Rectal smooth muscle tissue (tissue), 1 donor: Measurements from ENCODE around the gene PPP2R1A.
"Not testable (repeated sequence)": the region's sequence is repeated elsewhere in the genome, so short reads cannot be mapped to it uniquely, and the experiment has no call there.

ENCODE experiments used
- H3K27ac ChIP-seq: one replicate; pipeline ENCODE4 v1.7.0; 2013; ENCODE audit warnings: low read depth, low read length, inconsistent platforms
- H3K27me3 ChIP-seq: one replicate; pipeline ENCODE4 v1.7.0; 2013; ENCODE audit warnings: low read length; ENCODE audit not compliant: control insufficient read depth, insufficient read depth
- H3K36me3 ChIP-seq: one replicate; pipeline ENCODE4 v1.7.0; 2013; ENCODE audit warnings: low read length; ENCODE audit not compliant: control insufficient read depth, insufficient read depth
- H3K4me1 ChIP-seq: one replicate; pipeline ENCODE4 v1.7.0; 2013; ENCODE audit warnings: low read length; ENCODE audit not compliant: control insufficient read depth, insufficient read depth
- H3K4me3 ChIP-seq: one replicate; pipeline ENCODE4 v1.7.0; 2013; ENCODE audit warnings: low read length
- H3K9ac ChIP-seq: one replicate; pipeline ENCODE4 v1.7.0; 2013; ENCODE audit warnings: low read length

PPP2R1A gene

GRCh38 chr19:52188822-52189734 is 774 bp upstream of the PPP2R1A start:
- Histone ChIP-seq H3K27ac (peak overlapping the region; percentile 90), H3K4me1 (peaks cover 15% of the 10 kb centered on the region), H3K9ac (peak overlapping the region; percentile 46), H3K4me3 (peak overlapping the region; percentile 61), H3K27me3 (no peaks in the 10 kb centered on the region), H3K36me3 (peaks cover under 1% of the 10 kb centered on the region)

- H3K27ac ChIP-seq, result peak overlapping the region; percentile 100
- no peaks in the 10 kb centered on the region for H3K27me3 ChIP-seq
- H3K4me1 ChIP-seq, result peaks cover 17% of the 10 kb centered on the region
- peaks cover 7% of the 10 kb centered on the region for H3K36me3 ChIP-seq
- H3K9ac ChIP-seq, result peak overlapping the region; percentile 90
- peak overlapping the region; percentile 87 for H3K4me3 ChIP-seq
Observed at GRCh38 chr19:52190487-52191293, 838 bp downstream of the PPP2R1A start.

GRCh38 chr19:52191389-52191788 is 1.5 kb downstream of the PPP2R1A start:
- H3K4me3 ChIP-seq, result peak overlapping the region; percentile 87
- H3K9ac ChIP-seq, result no peak overlapping the region
- peaks cover 9% of the 10 kb centered on the region for H3K36me3 ChIP-seq
- H3K4me1 ChIP-seq, result peaks cover 17% of the 10 kb centered on the region
- H3K27ac ChIP-seq, result peak overlapping the region; percentile 100
- no peaks in the 10 kb centered on the region for H3K27me3 ChIP-seq

GRCh38 chr19:52191951-52192350 is 2.1 kb downstream of the PPP2R1A start:
- H3K9ac ChIP-seq, result no peak overlapping the region
- peaks cover 9% of the 10 kb centered on the region for H3K36me3 ChIP-seq
- H3K27me3 ChIP-seq, result no peaks in the 10 kb centered on the region
- peak overlapping the region; percentile 87 for H3K4me3 ChIP-seq
- peak overlapping the region; percentile 100 for H3K27ac ChIP-seq
- peaks cover 17% of the 10 kb centered on the region for H3K4me1 ChIP-seq

GRCh38 chr19:52196256-52196967 is 6.6 kb downstream of the PPP2R1A start:
- Histone ChIP-seq H3K9ac (no peak overlapping the region), H3K4me3 (no peak overlapping the region), H3K27me3 (no peaks in the 10 kb centered on the region), H3K36me3 (peaks cover 18% of the 10 kb centered on the region), H3K27ac (no peak overlapping the region), H3K4me1 (peaks cover 16% of the 10 kb centered on the region)

GRCh38 chr19:52197964-52198363 is 8.1 kb downstream of the PPP2R1A start:
- no peaks in the 10 kb centered on the region for H3K27me3 ChIP-seq
- H3K36me3 ChIP-seq, result peaks cover 18% of the 10 kb centered on the region
- no peak overlapping the region for H3K4me3 ChIP-seq
- peaks cover 10% of the 10 kb centered on the region for H3K4me1 ChIP-seq
- H3K9ac ChIP-seq, result no peak overlapping the region
- H3K27ac ChIP-seq, result no peak overlapping the region

GRCh38 chr19:52198678-52199077 is 8.8 kb downstream of the PPP2R1A start:
- Histone ChIP-seq H3K4me1 (peaks cover 10% of the 10 kb centered on the region), H3K9ac (no peak overlapping the region), H3K36me3 (peaks cover 24% of the 10 kb centered on the region), H3K27me3 (no peaks in the 10 kb centered on the region), H3K4me3 (no peak overlapping the region), H3K27ac (no peak overlapping the region)

- Histone ChIP-seq H3K9ac (no peak overlapping the region), H3K4me1 (peaks cover 10% of the 10 kb centered on the region), H3K27ac (no peak overlapping the region), H3K27me3 (no peaks in the 10 kb centered on the region), H3K36me3 (peaks cover 34% of the 10 kb centered on the region), H3K4me3 (no peak overlapping the region)
Observed at GRCh38 chr19:52200044-52200443, 10.2 kb downstream of the PPP2R1A start.

GRCh38 chr19:52200755-52201391 is 11.0 kb downstream of the PPP2R1A start:
- not testable (repeated sequence) for H3K4me3 ChIP-seq, H3K4me1 ChIP-seq, H3K27ac ChIP-seq, H3K9ac ChIP-seq, H3K27me3 ChIP-seq
- peaks cover 35% of the 10 kb centered on the region for H3K36me3 ChIP-seq

GRCh38 chr19:52206481-52206880 is 16.6 kb downstream of the PPP2R1A start:
- no peaks in the 10 kb centered on the region for H3K4me1 ChIP-seq
- no peaks in the 10 kb centered on the region for H3K27me3 ChIP-seq
- no peak overlapping the region for H3K9ac ChIP-seq
- H3K4me3 ChIP-seq, result no peak overlapping the region
- no peak overlapping the region for H3K27ac ChIP-seq
- peaks cover 53% of the 10 kb centered on the region for H3K36me3 ChIP-seq

GRCh38 chr19:52211203-52211602 is 21.4 kb downstream of the PPP2R1A start:
- no peaks in the 10 kb centered on the region for H3K27me3 ChIP-seq
- no peak overlapping the region for H3K4me3 ChIP-seq
- H3K36me3 ChIP-seq, result peaks cover 65% of the 10 kb centered on the region
- no peak overlapping the region for H3K27ac ChIP-seq
- H3K9ac ChIP-seq, result no peak overlapping the region
- no peaks in the 10 kb centered on the region for H3K4me1 ChIP-seq
